Posterior cingulate gyrus (tissue), 11 donors: ENCODE results near the gene TBC1D10A.

Experiments
- DNase-seq, 10 donors: peaks; one replicate each; pipeline versions ENCODE4 v3.0.0 to v3.0.0-alpha.2; 2020 to 2021; ENCODE audit warnings: mixed read lengths in 3 of 10
- intact Hi-C: fragments of 100-400 bp; cut with DNase I; formaldehyde crosslinking; loops from one replicate; pipeline ENCODE4 v1.15.1; 2023

Gene TBC1D10A

GRCh38 chr22:30252411-30253204, 74.1 kb downstream of the TBC1D10A start:
- DNase-seq, result no peak
- intact Hi-C loops, result no loop called here

- intact Hi-C loops, result no loop called here
- no peak for DNase-seq
These were observed 75.0 kb downstream of the TBC1D10A start for GRCh38 chr22:30251711-30252110.

- intact Hi-C loops, result no loop called here
- peak in 1 of 10 donors; percentile 67 for DNase-seq
These were observed 76.0 kb downstream of the TBC1D10A start for GRCh38 chr22:30250661-30251267.

GRCh38 chr22:30250039-30250565, 76.6 kb downstream of the TBC1D10A start:
- intact Hi-C loops, result no loop called here

GRCh38 chr22:30249049-30250038, 77.4 kb downstream of the TBC1D10A start:
- intact Hi-C loops, result no loop called here

More at GRCh38 chr22:30250039-30250565, 76.6 kb downstream of the TBC1D10A start:
- no peak for DNase-seq

GRCh38 chr22:30248484-30248883, 78.3 kb downstream of the TBC1D10A start:
- intact Hi-C loops, result no loop called here
- DNase-seq, result no peak

More at GRCh38 chr22:30249049-30250038, 77.4 kb downstream of the TBC1D10A start:
- DNase-seq, result peak in 1 of 10 donors; percentile 60

- intact Hi-C loops, result no loop called here
- DNase-seq, result no peak
These were observed 78.8 kb downstream of the TBC1D10A start for GRCh38 chr22:30247974-30248373.

- DNase-seq, result no peak
- intact Hi-C loops, result no loop called here
These were observed 79.2 kb downstream of the TBC1D10A start for GRCh38 chr22:30247561-30247960.

GRCh38 chr22:30246814-30247376, 79.8 kb downstream of the TBC1D10A start:
- peak in 1 of 10 donors; percentile 79 for DNase-seq
- intact Hi-C loops, result no loop called here

- peak in 2 of 10 donors; percentile 30 to 86 for DNase-seq
- intact Hi-C loops, result no loop called here
These were observed 80.5 kb downstream of the TBC1D10A start, which contains the start of gene LIF for GRCh38 chr22:30245985-30246813. TSS of gene LIF (minus strand) at chr22:30246759. CDS start at chr22:30246695, 64 bp downstream.

- no peak for DNase-seq
- intact Hi-C loops, result no loop called here
These were observed 81.4 kb downstream of the TBC1D10A start for GRCh38 chr22:30245181-30245984.

- peak in 1 of 10 donors; percentile 73 for DNase-seq
- intact Hi-C loops, result no loop called here
These were observed 82.1 kb downstream of the TBC1D10A start for GRCh38 chr22:30244641-30245040.

- intact Hi-C loops, result no loop called here
- DNase-seq, result no peak
These were observed 82.7 kb downstream of the TBC1D10A start for GRCh38 chr22:30244066-30244465.

- peak in 1 of 10 donors; percentile 75 for DNase-seq
- intact Hi-C loops, result no loop called here
These were observed 83.1 kb downstream of the TBC1D10A start for GRCh38 chr22:30243661-30244060.
